ENCODE measurements around the gene RBPJL. TPM values are rescaled to one million over a fixed set of nuclear protein-coding genes. Genes with fewer than 3 reads are reported as not detected.

The RBPJL gene, protein sequence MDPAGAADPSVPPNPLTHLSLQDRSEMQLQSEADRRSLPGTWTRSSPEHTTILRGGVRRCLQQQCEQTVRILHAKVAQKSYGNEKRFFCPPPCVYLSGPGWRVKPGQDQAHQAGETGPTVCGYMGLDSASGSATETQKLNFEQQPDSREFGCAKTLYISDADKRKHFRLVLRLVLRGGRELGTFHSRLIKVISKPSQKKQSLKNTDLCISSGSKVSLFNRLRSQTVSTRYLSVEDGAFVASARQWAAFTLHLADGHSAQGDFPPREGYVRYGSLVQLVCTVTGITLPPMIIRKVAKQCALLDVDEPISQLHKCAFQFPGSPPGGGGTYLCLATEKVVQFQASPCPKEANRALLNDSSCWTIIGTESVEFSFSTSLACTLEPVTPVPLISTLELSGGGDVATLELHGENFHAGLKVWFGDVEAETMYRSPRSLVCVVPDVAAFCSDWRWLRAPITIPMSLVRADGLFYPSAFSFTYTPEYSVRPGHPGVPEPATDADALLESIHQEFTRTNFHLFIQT
- not detected in 2 replicates for total RNA-seq (2012; rRNA removed)

DNA sequence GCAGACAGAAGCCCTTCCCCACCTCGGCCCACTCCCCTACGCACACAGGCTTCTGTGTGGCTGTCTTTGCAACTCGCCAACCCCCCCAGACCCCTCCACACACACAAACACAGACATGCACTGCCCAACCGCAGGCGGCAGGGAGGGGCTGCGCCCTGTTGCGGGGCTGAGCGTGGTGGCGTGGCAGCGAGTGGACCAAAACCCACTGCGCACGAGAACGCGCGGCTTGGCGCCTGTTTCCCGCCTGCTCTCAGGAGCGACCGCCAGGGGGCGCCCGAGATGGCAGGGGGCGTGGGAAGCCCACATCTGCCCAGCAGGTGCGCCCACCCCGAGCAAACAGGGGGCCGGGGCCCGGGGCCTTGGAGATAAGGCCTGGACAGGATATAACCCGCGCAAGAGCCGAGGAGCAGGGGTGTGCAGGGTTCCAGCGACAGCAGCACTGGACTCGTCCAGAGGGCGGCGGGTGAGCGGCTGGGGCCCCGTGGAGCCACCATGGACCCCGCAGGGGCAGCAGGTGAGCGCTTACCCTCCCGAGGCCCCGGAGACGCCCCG, at the start of gene RBPJL:
RBPJL (plus strand) TSS at position 410 of the 552 bp plus-strand sequence; CDS start at position 493, 83 bp downstream.
- no peak within 1 kb of the TSS for H3K4me3 ChIP-seq (ENCODE audit: low read length)
- H3K4me2 ChIP-seq (ENCODE audit: low read length), result peak within 1 kb of the TSS; percentile 47
- H3K9ac ChIP-seq (ENCODE audit: low read depth, low read length), result no peak within 1 kb of the TSS
- H3K9me3 ChIP-seq (replicated peaks; ENCODE audit: low read length), result no peaks in the 10 kb centered on the region
- peaks cover 74% of the 10 kb centered on the region for H3K27me3 ChIP-seq (ENCODE audit: control insufficient read depth, insufficient read depth, low read length)
- H3K4me1 ChIP-seq (ENCODE audit: control insufficient read depth, insufficient read depth, low read length), result no peaks in the 10 kb centered on the region
- H3K36me3 ChIP-seq (ENCODE audit: insufficient read depth, low read length), result no peaks in the 10 kb centered on the region

DNA sequence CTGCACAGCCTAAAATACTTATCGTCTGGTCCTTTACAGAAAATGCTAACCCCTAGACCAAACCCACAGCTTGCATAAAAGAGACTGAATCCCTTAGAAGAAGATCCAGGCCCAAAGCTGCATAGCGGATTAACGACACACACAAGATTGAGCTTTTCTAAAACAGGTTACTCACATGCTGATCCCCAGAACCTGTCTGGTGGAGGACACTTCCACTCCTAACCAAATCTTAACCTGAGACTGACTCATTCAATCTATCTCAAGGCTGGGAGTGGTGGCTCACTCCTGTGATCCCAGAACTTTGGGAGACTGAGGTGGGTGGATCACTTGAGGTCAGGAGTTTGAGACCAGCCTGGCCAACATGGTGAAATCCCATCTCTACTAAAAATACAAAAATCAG, 49.5 kb upstream of the RBPJL start:
- Histone ChIP-seq H3K4me2 (ENCODE audit: low read length) (no peak overlapping the region), H3K4me3 (ENCODE audit: low read length) (no peak overlapping the region), H3K4me1 (ENCODE audit: control insufficient read depth, insufficient read depth, low read length) (peaks cover 5% of the 10 kb centered on the region), H3K27me3 (ENCODE audit: control insufficient read depth, insufficient read depth, low read length) (peaks cover 73% of the 10 kb centered on the region), H3K9ac (ENCODE audit: low read depth, low read length) (no peak overlapping the region), H3K9me3 (replicated peaks; ENCODE audit: low read length) (no peaks in the 10 kb centered on the region), H3K36me3 (ENCODE audit: insufficient read depth, low read length) (no peaks in the 10 kb centered on the region)

DNA sequence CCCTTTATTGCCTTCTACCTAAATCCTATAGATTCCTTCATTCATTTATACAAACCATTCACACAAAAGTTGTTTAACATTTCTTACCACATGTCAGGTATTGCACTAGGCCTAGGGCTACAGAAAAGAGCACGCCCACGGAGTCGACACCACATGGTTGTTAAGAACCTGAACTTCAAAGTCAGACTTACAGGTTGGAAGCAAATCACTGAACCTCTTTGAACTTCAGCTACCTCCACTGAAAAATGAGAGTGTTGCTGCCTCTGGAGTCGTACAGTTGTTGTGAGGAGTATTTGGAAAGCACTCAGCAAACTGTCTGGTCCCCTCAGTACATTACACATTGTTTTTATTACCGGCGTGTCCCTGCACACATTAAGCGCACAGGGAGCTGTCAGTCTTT, 48.9 kb upstream of the RBPJL start:
- Histone ChIP-seq H3K4me3 (ENCODE audit: low read length) (no peak overlapping the region), H3K4me2 (ENCODE audit: low read length) (no peak overlapping the region), H3K4me1 (ENCODE audit: control insufficient read depth, insufficient read depth, low read length) (peaks cover 5% of the 10 kb centered on the region), H3K27me3 (ENCODE audit: control insufficient read depth, insufficient read depth, low read length) (peaks cover 74% of the 10 kb centered on the region), H3K36me3 (ENCODE audit: insufficient read depth, low read length) (no peaks in the 10 kb centered on the region), H3K9me3 (replicated peaks; ENCODE audit: low read length) (no peaks in the 10 kb centered on the region), H3K9ac (ENCODE audit: low read depth, low read length) (no peak overlapping the region)

DNA sequence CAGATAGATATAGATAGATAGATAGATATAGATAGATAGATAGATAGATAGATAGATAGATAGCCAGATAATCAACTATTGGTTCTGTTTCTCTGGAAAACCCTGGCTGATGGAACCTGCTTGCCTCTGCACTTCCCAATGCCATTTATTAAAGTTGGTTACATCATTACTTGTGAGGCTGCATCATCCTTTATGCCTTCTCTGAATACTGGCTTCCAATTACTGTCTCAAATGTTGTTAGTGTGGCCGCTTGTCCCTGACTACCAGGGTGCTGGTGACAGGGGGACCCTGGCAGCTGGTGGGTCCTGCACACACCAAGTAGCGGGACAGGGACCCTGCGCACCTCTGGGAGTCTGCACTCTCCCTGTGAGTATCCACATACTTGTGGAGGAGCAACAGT, 48.4 kb upstream of the RBPJL start:
- Histone ChIP-seq H3K36me3 (ENCODE audit: insufficient read depth, low read length) (no peaks in the 10 kb centered on the region), H3K9me3 (replicated peaks; ENCODE audit: low read length) (no peaks in the 10 kb centered on the region), H3K4me2 (ENCODE audit: low read length) (no peak overlapping the region), H3K4me1 (ENCODE audit: control insufficient read depth, insufficient read depth, low read length) (peaks cover 5% of the 10 kb centered on the region), H3K4me3 (ENCODE audit: low read length) (no peak overlapping the region), H3K27me3 (ENCODE audit: control insufficient read depth, insufficient read depth, low read length) (peaks cover 74% of the 10 kb centered on the region), H3K9ac (ENCODE audit: low read depth, low read length) (no peak overlapping the region)

DNA sequence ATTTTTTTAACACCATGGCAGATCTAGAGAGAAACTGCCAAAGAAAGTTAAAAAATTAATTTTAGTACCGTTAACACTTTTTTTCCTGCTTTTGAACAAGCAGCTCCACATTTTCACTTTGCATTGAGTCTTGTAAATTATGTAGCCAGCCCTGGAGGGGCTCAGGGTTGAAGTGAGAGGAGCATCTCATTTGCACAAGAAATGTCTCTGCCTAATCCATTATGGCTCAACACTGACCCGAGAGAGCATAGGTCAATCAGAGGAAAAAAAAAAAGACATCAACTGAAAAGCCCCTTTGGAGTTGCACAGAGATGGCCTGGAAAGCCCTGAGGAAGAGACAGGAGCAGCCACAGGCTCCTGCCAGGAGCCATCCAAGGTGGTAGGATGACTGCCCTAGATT, 48.0 kb upstream of the RBPJL start:
- Histone ChIP-seq H3K9ac (ENCODE audit: low read depth, low read length) (no peak overlapping the region), H3K4me1 (ENCODE audit: control insufficient read depth, insufficient read depth, low read length) (peaks cover 5% of the 10 kb centered on the region), H3K9me3 (replicated peaks; ENCODE audit: low read length) (no peaks in the 10 kb centered on the region), H3K27me3 (ENCODE audit: control insufficient read depth, insufficient read depth, low read length) (peaks cover 73% of the 10 kb centered on the region), H3K4me3 (ENCODE audit: low read length) (no peak overlapping the region), H3K4me2 (ENCODE audit: low read length) (no peak overlapping the region), H3K36me3 (ENCODE audit: insufficient read depth, low read length) (no peaks in the 10 kb centered on the region)

DNA sequence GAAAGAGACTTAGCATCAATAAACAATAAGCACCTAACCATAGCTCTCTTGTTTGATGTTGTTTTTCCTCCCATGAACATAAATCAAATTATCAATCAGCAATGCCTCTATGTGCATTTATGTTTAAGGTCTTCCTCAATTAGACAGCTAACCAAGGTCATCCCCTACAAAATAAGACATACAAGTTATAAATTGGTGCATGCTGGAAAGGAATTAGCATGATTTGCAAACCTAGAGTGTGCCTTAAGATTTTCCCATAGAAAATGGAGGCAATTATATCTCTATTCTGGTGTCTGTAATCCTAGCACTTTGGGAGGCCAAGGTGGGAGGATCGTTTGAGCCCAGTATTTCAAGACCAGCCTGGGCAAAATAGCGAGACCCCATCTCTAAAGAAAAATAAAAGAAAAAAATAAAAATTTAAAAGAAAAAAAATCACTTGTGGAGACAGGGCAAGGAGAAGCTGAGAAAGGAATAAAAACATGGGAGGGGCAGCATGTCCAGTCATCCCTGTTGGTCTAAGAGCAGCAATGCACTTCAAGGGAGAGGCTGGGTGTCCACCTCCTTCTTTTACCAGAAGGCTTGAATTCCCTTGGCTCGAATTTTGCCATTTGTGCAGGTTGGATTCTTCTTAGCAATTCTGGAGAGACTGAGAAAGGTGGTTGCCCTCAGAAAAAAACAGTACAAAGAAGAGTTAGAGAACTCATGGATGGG, 42.9 kb upstream of the RBPJL start:
- Histone ChIP-seq H3K9ac (ENCODE audit: low read depth, low read length) (no peak overlapping the region), H3K27me3 (ENCODE audit: control insufficient read depth, insufficient read depth, low read length) (peaks cover 76% of the 10 kb centered on the region), H3K4me1 (ENCODE audit: control insufficient read depth, insufficient read depth, low read length) (no peaks in the 10 kb centered on the region), H3K9me3 (replicated peaks; ENCODE audit: low read length) (no peaks in the 10 kb centered on the region), H3K4me2 (ENCODE audit: low read length) (no peak overlapping the region), H3K4me3 (ENCODE audit: low read length) (no peak overlapping the region), H3K36me3 (ENCODE audit: insufficient read depth, low read length) (no peaks in the 10 kb centered on the region)

DNA sequence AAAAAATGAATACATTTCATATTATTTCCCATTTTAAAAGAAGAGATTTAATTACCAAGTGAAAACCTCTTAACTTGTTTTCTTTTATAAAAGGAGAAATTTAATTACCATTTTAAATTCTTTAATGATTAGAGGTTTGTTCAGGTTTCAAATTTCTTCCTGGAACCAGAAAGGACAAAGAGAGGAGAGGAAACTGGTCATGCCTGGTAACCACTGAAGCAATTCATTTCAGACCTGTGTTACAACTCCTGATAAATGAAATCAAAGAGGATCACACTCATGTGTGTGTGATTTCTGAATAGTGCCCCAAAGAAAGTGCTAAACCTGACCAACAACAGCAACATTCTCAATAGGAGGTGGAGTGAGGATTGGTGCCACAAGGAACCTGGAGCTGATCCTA, 39.7 kb upstream of the RBPJL start:
- Histone ChIP-seq H3K9ac (ENCODE audit: low read depth, low read length) (no peak overlapping the region), H3K9me3 (replicated peaks; ENCODE audit: low read length) (no peaks in the 10 kb centered on the region), H3K4me1 (ENCODE audit: control insufficient read depth, insufficient read depth, low read length) (no peaks in the 10 kb centered on the region), H3K36me3 (ENCODE audit: insufficient read depth, low read length) (no peaks in the 10 kb centered on the region), H3K4me3 (ENCODE audit: low read length) (no peak overlapping the region), H3K27me3 (ENCODE audit: control insufficient read depth, insufficient read depth, low read length) (peaks cover 62% of the 10 kb centered on the region), H3K4me2 (ENCODE audit: low read length) (no peak overlapping the region)

DNA sequence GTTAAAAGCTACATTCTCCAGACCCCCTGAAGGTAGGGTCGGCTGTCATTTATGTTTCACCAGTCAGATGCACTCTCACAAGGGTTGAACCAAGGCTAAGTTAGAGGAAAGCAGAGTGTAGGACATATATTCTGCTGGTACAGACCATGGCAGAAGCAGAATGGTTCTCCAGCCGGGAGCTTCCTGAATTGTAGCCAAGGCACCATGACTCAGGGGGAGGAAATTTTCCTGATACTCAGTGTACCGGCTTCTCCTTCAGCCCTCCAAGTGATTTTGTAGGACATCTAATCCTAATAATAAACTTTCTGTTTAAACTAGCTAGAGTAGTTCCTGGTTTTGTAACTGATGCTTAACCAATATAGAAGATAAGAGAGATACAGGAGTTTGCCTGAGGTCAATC, 38.1 kb upstream of the RBPJL start:
- no peaks in the 10 kb centered on the region for H3K9me3 ChIP-seq (replicated peaks; ENCODE audit: low read length)
- H3K27me3 ChIP-seq (ENCODE audit: control insufficient read depth, insufficient read depth, low read length), result peaks cover 62% of the 10 kb centered on the region
- no peaks in the 10 kb centered on the region for H3K4me1 ChIP-seq (ENCODE audit: control insufficient read depth, insufficient read depth, low read length)
- no peaks in the 10 kb centered on the region for H3K36me3 ChIP-seq (ENCODE audit: insufficient read depth, low read length)
- H3K4me2 ChIP-seq (ENCODE audit: low read length), result no peak overlapping the region
- no peak overlapping the region for H3K9ac ChIP-seq (ENCODE audit: low read depth, low read length)
- H3K4me3 ChIP-seq (ENCODE audit: low read length), result no peak overlapping the region

DNA sequence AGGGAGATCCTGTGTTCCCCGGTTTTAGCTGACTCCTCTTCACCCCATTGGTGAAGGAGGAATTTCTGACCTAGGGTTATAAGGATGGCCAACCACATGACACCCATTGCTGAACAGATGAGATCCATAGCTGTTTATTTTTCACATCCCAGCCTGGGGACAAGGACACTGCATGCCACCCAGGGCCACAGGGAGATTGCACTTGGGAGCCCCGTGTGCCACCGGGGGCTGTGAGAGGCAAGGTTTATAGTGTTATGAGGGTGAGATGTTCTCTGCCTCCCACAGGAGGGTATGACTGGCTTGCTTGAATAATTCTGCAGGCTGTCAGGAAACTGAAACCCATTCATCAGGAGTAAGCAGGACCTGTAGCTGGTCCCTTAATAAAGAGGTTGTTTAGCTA, 37.6 kb upstream of the RBPJL start:
- peaks cover 66% of the 10 kb centered on the region for H3K27me3 ChIP-seq (ENCODE audit: control insufficient read depth, insufficient read depth, low read length)
- no peak overlapping the region for H3K9ac ChIP-seq (ENCODE audit: low read depth, low read length)
- H3K4me2 ChIP-seq (ENCODE audit: low read length), result no peak overlapping the region
- no peaks in the 10 kb centered on the region for H3K9me3 ChIP-seq (replicated peaks; ENCODE audit: low read length)
- no peak overlapping the region for H3K4me3 ChIP-seq (ENCODE audit: low read length)
- H3K4me1 ChIP-seq (ENCODE audit: control insufficient read depth, insufficient read depth, low read length), result no peaks in the 10 kb centered on the region
- no peaks in the 10 kb centered on the region for H3K36me3 ChIP-seq (ENCODE audit: insufficient read depth, low read length)

DNA sequence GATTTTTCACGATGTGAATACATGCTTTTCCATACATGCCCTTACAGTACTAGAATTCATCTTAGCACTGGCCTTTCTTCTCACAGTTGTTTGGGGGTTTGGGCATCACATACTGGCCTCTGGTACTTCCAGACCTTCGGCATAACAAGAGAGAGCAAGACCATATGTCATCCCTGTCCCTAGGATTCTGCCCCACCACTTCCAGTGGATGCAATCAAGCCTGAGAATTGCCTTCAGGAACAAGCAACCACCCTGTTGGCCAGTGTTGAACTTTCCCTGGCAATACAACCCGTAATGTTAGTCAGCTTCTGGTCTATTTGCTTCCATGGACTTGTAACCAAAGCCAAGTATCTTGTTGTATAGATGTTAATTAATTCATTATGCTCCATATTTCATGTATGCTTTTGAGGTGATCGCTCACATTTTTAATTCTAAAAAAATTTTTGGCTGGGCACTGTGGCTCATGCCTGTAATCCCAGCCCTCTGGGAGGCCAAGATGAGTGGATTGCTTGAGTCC, 36.8 kb upstream of the RBPJL start:
- peaks cover 65% of the 10 kb centered on the region for H3K27me3 ChIP-seq (ENCODE audit: control insufficient read depth, insufficient read depth, low read length)
- no peaks in the 10 kb centered on the region for H3K9me3 ChIP-seq (replicated peaks; ENCODE audit: low read length)
- no peak overlapping the region for H3K4me3 ChIP-seq (ENCODE audit: low read length)
- H3K36me3 ChIP-seq (ENCODE audit: insufficient read depth, low read length), result no peaks in the 10 kb centered on the region
- no peak overlapping the region for H3K4me2 ChIP-seq (ENCODE audit: low read length)
- no peaks in the 10 kb centered on the region for H3K4me1 ChIP-seq (ENCODE audit: control insufficient read depth, insufficient read depth, low read length)
- no peak overlapping the region for H3K9ac ChIP-seq (ENCODE audit: low read depth, low read length)

DNA sequence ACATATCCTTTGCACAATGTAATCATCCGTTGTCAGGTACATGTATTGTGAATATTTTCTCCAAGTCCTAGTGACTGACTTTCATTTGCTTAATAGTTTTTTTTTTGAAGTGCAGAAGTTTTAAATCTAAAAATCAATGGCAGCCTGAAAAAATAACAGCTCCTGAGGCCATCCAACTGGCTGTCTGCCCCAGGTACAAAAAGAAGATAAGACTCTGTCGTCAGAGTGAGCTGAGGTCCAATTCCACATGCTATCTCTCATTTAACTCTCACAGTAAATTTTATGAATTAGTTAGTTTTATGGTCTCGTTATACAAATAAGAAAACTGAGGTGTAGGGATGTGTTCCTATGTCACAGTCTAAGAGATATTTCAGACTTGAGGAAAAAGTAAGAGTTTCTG, 31.3 kb upstream of the RBPJL start:
- no peaks in the 10 kb centered on the region for H3K9me3 ChIP-seq (replicated peaks; ENCODE audit: low read length)
- no peak overlapping the region for H3K4me2 ChIP-seq (ENCODE audit: low read length)
- H3K36me3 ChIP-seq (ENCODE audit: insufficient read depth, low read length), result no peaks in the 10 kb centered on the region
- no peaks in the 10 kb centered on the region for H3K4me1 ChIP-seq (ENCODE audit: control insufficient read depth, insufficient read depth, low read length)
- peaks cover 70% of the 10 kb centered on the region for H3K27me3 ChIP-seq (ENCODE audit: control insufficient read depth, insufficient read depth, low read length)
- no peak overlapping the region for H3K4me3 ChIP-seq (ENCODE audit: low read length)
- no peak overlapping the region for H3K9ac ChIP-seq (ENCODE audit: low read depth, low read length)

All from skeletal muscle satellite cell (primary cell).